Progenitor cell of endocrine pancreas (in vitro differentiated cells): ENCODE measurements around the gene GSTM4. TPM values are rescaled to one million over a fixed set of nuclear protein-coding genes. Genes with fewer than 3 reads are reported as not detected.
A peak's percentile ranks its signal among the peaks of the same experiment; 100 is the strongest.

Experiments used
- DNase-seq: peaks from one replicate; pipeline ENCODE4 v3.0.0; 2021; ENCODE audit warnings: low spot score; ENCODE audit not compliant: unreplicated experiment
- H3K27ac Mint-ChIP-seq: 2 replicates; pipeline ENCODE4 v1.8.0; 2021; ENCODE audit warnings: mild to moderate bottlenecking, moderate library complexity, mixed read lengths
- H3K27me3 Mint-ChIP-seq: 2 replicates; pipeline ENCODE4 v1.8.0; 2021; ENCODE audit warnings: mixed read lengths
- H3K36me3 Mint-ChIP-seq: 2 replicates; pipeline ENCODE4 v1.8.0; 2022; ENCODE audit warnings: mixed read lengths; ENCODE audit not compliant: insufficient read depth
- H3K4me1 Mint-ChIP-seq: 2 replicates; pipeline ENCODE4 v1.8.0; 2021; ENCODE audit warnings: low read depth, mixed read lengths
- H3K4me3 Mint-ChIP-seq: 2 replicates; pipeline ENCODE4 v1.8.0; 2021; ENCODE audit warnings: low read depth, mild to moderate bottlenecking, moderate library complexity, mixed read lengths
- H3K9me3 Mint-ChIP-seq: 2 replicates; pipeline ENCODE4 v1.8.0; 2021; ENCODE audit warnings: low read depth, mixed read lengths
- CTCF ChIP-seq: fragments of 200-600 bp; sonication (generic); IDR thresholded peaks from one replicate; pipeline ENCODE4 v1.5.0; 2021; ENCODE audit warnings: antibody characterized with exemption, mild to moderate bottlenecking; ENCODE audit not compliant: unreplicated experiment
- total RNA-seq: library from RNA; stranded (reverse); gene quantifications from 2 replicates; pipeline ENCODE4 v1.2.1, GENCODE V29; 2021

Gene GSTM4
- total RNA-seq, 1 donor from 2014 or later, result 21.0 TPM

DNA sequence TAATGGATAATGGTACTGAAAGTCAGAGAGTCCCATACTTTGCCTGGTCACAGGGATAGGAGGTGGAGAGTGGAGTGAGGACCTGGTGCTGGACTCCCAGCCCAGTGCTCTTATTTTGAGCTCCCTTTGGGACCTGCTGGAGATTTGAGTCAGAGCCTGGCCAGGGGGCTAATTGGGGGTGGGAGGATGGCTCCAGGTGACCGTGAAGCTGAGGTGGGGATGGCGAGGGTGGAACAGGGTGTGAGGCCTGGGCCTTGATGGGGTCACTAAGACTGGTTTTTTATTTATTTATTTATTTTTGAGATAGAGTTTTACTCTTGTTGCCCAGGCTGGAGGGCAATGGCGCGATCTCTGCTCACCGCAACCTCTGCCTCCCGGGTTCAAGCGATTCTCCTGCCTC lies 18.5 kb upstream of the GSTM4 start:
- Mint-ChIP-seq H3K4me1 (peaks cover 11% of the 10 kb centered on the region), H3K27ac (no peak overlapping the region), H3K36me3 (no peaks in the 10 kb centered on the region), H3K27me3 (peaks cover 9% of the 10 kb centered on the region), H3K4me3 (no peak overlapping the region), H3K9me3 (no peaks in the 10 kb centered on the region)
- DNase-seq, result no peak
- no peak for TF ChIP-seq CTCF

- no peak for DNase-seq
- Mint-ChIP-seq H3K4me3 (no peak overlapping the region), H3K9me3 (no peaks in the 10 kb centered on the region), H3K4me1 (peaks cover 13% of the 10 kb centered on the region), H3K27me3 (peaks cover 17% of the 10 kb centered on the region), H3K27ac (no peak overlapping the region), H3K36me3 (no peaks in the 10 kb centered on the region)
- TF ChIP-seq CTCF, result no peak
Observed at GRCh38 chr1:109639063-109639840, 16.6 kb upstream of the GSTM4 start.

- no peaks in the 10 kb centered on the region for H3K9me3 Mint-ChIP-seq
- H3K27ac Mint-ChIP-seq, result peak overlapping the region; percentile 41
Observed at GRCh38 chr1:109639841-109640184, 16.1 kb upstream of the GSTM4 start.

GRCh38 chr1:109640285-109640865 lies 15.5 kb upstream of the GSTM4 start:
- peak; percentile 88 for DNase-seq
- Mint-ChIP-seq H3K27ac (peak overlapping the region; percentile 41), H3K36me3 (no peaks in the 10 kb centered on the region), H3K4me1 (peaks cover 18% of the 10 kb centered on the region), H3K9me3 (no peaks in the 10 kb centered on the region), H3K4me3 (no peak overlapping the region), H3K27me3 (peaks cover 17% of the 10 kb centered on the region)
- TF ChIP-seq CTCF, result peak; percentile 85

More at GRCh38 chr1:109639841-109640184, 16.1 kb upstream of the GSTM4 start:
- Mint-ChIP-seq H3K27me3 (peaks cover 17% of the 10 kb centered on the region), H3K4me3 (no peak overlapping the region), H3K36me3 (no peaks in the 10 kb centered on the region), H3K4me1 (peaks cover 17% of the 10 kb centered on the region)
- DNase-seq, result no peak
- TF ChIP-seq CTCF, result no peak

- Mint-ChIP-seq H3K27ac (no peak overlapping the region), H3K36me3 (peaks cover 2% of the 10 kb centered on the region), H3K9me3 (peaks cover 3% of the 10 kb centered on the region), H3K27me3 (peaks cover 17% of the 10 kb centered on the region), H3K4me1 (peaks cover 15% of the 10 kb centered on the region), H3K4me3 (no peak overlapping the region)
- no peak for DNase-seq
- TF ChIP-seq CTCF, result no peak
Observed at GRCh38 chr1:109641078-109641740, 14.7 kb upstream of the GSTM4 start.
